IPS DF 6.9 (cell line): ENCODE data around the gene HOTAIR.

Source experiments
- DNase-seq: peaks from one replicate; pipeline ENCODE4 v3.0.0-alpha.2; 2013; ENCODE audit warnings: low read depth, low spot score
- H3K27ac ChIP-seq: one replicate; pipeline ENCODE4 v1.5.1; 2013; ENCODE audit warnings: low read length, control low read depth
- H3K27me3 ChIP-seq: 2 replicates; pipeline ENCODE4 v1.6.1; 2013; ENCODE audit warnings: mild to moderate bottlenecking, low read length; ENCODE audit not compliant: control insufficient read depth, insufficient read depth
- H3K36me3 ChIP-seq: 2 replicates; pipeline ENCODE4 v1.6.1; 2013; ENCODE audit warnings: low read length; ENCODE audit not compliant: control insufficient read depth, insufficient read depth
- H3K4me1 ChIP-seq: 2 replicates; pipeline ENCODE4 v1.6.1; 2013; ENCODE audit warnings: low read length; ENCODE audit not compliant: control insufficient read depth, insufficient read depth
- H3K4me3 ChIP-seq: 2 replicates; pipeline ENCODE4 v1.5.1; 2013; ENCODE audit warnings: mild to moderate bottlenecking, low read length
- H3K9me3 ChIP-seq: 2 replicates; pipeline ENCODE4 v1.6.1; 2013; ENCODE audit warnings: low read length, inconsistent platforms; ENCODE audit not compliant: control insufficient read depth, insufficient read depth
- WGBS: extraction: QIAGEN DNeasy Blood & Tissue Kit; methylation state at CpG from one replicate; pipeline ENCODE4 v1.1.7; 2013; ENCODE audit warnings: mixed read lengths, missing lambda C conversion rate; ENCODE audit not compliant: insufficient read length, insufficient coverage; 5-methylcytosine and 5-hydroxymethylcytosine counted together

Gene HOTAIR

DNA sequence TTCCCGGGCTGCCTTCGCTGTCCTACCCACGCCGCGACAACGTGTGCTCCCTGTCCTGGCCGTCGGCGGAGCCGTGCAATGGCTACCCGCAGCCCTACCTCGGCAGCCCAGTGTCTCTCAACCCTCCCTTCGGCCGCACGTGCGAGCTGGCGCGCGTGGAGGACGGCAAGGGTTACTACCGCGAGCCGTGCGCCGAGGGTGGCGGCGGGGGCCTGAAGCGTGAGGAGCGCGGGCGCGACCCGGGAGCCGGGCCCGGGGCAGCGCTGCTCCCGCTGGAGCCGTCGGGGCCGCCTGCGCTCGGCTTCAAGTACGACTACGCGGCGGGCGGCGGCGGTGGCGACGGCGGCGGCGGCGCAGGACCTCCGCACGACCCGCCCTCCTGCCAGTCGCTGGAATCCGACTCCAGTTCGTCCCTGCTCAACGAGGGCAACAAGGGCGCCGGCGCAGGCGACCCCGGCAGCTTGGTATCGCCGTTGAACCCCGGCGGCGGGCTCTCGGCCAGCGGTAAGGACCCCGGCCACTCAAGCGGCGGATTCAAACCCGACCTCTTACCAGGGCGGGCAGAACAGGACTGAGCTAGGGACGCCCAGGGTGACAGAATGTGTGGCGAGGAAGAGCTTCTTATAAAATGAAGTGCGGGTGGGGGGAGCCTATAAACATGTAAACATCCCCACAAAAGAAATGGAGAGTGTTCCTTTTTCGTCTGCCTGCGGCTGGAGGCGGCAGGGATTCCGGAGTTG, 19.5 kb downstream of the HOTAIR start:
- no peak for DNase-seq
- no peak overlapping the region for H3K27ac ChIP-seq
- peaks cover 2% of the 10 kb centered on the region; the same call in 1 of the 2 replicates for H3K4me1 ChIP-seq
- no peak overlapping the region for H3K4me3 ChIP-seq
- H3K36me3 ChIP-seq: no peaks in the 10 kb centered on the region
- WGBS: no CpG with 5 or more reads among the region's 86 CpGs
- H3K9me3 ChIP-seq: no peaks in the 10 kb centered on the region
- H3K27me3 ChIP-seq: peaks cover 97% of the 10 kb centered on the region

DNA sequence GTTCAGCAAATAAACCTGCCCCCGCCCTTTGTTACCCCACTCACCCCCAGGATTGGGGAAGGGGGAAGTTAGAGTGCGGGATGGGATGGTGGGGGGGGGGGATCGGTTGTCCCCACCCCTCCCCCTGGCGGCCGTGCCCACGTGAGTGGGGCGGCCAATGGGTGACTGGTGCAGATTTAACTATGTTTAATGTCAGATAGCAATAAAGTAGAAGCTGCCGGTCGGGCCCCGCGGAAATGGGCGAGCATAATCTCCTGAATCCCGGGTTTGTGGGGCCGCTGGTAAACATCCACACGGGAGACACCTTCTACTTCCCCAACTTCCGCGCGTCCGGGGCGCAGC, 20.1 kb downstream of the HOTAIR start, which contains the start of gene HOXC12:
HOXC12 (plus strand) TSS at position 210 of the 342 bp plus-strand sequence; CDS start at position 237, 27 bp downstream.
- H3K36me3 ChIP-seq: no peaks in the 10 kb centered on the region
- H3K27me3 ChIP-seq: peaks cover 97% of the 10 kb centered on the region
- no CpG with 5 or more reads among the region's 20 CpGs for WGBS
- no peak within 1 kb of the TSS for H3K27ac ChIP-seq
- H3K4me1 ChIP-seq: peaks cover 2% of the 10 kb centered on the region; the same call in 1 of the 2 replicates
- no peaks in the 10 kb centered on the region for H3K9me3 ChIP-seq
- DNase-seq: no peak
- no peak within 1 kb of the TSS for H3K4me3 ChIP-seq

DNA sequence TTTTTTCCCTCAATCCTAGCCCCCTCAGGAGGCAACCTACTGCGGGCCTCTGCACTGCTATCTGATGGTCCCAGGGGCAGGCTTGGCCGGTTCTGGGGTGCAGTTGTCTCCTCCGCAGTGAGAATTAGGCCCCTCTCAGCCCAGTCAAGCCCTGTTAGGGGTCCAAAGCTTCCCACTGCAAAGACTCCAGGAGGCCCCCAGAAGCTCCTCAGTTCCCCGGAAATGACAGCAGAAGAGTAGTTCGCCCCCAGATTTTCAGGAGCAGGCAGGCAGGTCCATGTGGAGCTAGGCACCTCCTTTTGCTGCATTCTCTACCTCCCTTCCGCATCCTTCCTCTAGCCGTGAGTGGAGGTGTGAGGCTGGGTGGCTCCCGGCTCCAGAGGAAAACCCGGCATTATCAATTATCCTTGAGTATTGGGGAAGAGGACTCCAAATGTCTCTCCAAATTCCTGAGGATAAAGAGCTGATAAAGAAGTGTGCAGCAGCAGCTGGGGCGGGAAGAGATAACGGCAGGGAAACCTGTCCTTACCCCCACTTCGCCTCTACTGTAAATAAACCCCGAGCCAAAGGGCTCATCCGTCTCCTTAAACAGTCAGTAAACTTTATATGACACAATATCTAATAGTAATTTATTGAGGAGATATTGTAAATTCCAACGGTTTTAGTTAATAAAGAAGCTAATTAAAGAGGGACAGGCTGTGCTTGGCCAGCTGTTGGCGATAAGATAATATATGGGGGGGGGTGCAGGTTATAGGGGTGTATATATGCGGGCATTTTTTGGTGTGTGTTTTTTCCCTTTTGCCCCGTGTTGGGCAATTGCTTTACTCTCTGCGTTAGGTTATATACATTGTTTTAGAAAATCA, 20.7 kb downstream of the HOTAIR start:
- WGBS: no CpG with 5 or more reads among the region's 19 CpGs
- Histone ChIP-seq H3K9me3 (no peaks in the 10 kb centered on the region), H3K27ac (no peak overlapping the region), H3K4me3 (no peak overlapping the region), H3K4me1 (peaks cover 2% of the 10 kb centered on the region; the same call in 1 of the 2 replicates), H3K27me3 (peaks cover 97% of the 10 kb centered on the region), H3K36me3 (no peaks in the 10 kb centered on the region)
- no peak for DNase-seq

- no peaks in the 10 kb centered on the region for H3K9me3 ChIP-seq
- H3K4me1 ChIP-seq: peaks cover 2% of the 10 kb centered on the region; the same call in 1 of the 2 replicates
- H3K36me3 ChIP-seq: no peaks in the 10 kb centered on the region
- no peak overlapping the region for H3K27ac ChIP-seq
- no peak overlapping the region for H3K4me3 ChIP-seq
- WGBS: no CpG with 5 or more reads among the region's 38 CpGs
- peaks cover 98% of the 10 kb centered on the region for H3K27me3 ChIP-seq
- no peak for DNase-seq
These were observed 21.7 kb downstream of the HOTAIR start for GRCh38 chr12:53952871-53953734.

- H3K4me3 ChIP-seq: no peak overlapping the region
- H3K4me1 ChIP-seq: peaks cover 2% of the 10 kb centered on the region; the same call in 1 of the 2 replicates
- no peak for DNase-seq
- H3K9me3 ChIP-seq: no peaks in the 10 kb centered on the region
- H3K27me3 ChIP-seq: peaks cover 98% of the 10 kb centered on the region
- WGBS: no CpG with 5 or more reads among the region's 13 CpGs
- H3K36me3 ChIP-seq: no peaks in the 10 kb centered on the region
- no peak overlapping the region for H3K27ac ChIP-seq
These were observed 22.4 kb downstream of the HOTAIR start for GRCh38 chr12:53952335-53952694.

DNA sequence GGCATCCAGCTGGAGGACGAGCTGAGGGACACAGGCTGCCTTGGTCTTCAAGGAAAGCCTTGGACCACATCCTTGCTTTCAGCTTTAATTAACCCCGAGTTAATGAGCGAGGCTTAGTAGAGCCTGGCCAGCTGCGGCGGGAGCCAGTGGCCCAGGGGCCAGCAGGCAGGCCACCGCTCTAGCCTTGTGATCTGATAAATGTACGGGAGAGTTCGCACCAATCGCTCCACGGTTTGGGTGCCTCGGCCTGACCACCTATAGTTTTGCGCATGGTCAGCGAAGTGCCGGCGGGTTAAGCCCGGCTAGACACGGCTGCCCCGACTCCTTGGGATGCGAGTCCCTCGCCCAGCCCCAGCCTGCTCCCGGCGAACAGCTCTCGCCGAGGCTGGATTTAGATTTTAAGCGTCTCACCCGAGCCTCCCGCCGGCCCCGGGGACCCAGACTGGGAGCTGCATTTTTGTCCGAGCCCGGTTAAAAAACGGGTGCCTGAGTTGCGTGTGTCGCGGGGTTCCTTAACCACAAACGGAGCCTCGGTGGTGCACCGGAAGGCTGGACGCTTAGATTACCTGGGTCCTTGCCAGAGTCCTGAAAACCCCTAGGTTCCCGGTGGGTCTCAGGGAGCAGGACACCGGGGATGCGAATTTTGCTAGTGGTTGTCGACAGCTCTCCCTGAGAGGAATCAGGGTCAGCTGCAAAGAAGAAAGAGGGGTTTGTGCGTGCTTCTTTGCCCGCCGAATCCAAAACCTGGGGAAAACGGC, 23.0 kb downstream of the HOTAIR start:
- DNase-seq: no peak
- Histone ChIP-seq H3K27me3 (peaks cover 97% of the 10 kb centered on the region), H3K27ac (no peak overlapping the region), H3K4me1 (peaks cover 2% of the 10 kb centered on the region; the same call in 1 of the 2 replicates), H3K9me3 (no peaks in the 10 kb centered on the region), H3K4me3 (no peak overlapping the region), H3K36me3 (no peaks in the 10 kb centered on the region)
- WGBS: no CpG with 5 or more reads among the region's 47 CpGs

GRCh38 chr12:53950789-53951576, 23.8 kb downstream of the HOTAIR start:
- Histone ChIP-seq H3K27me3 (peaks cover 97% of the 10 kb centered on the region), H3K27ac (no peak overlapping the region), H3K4me3 (no peak overlapping the region), H3K36me3 (no peaks in the 10 kb centered on the region), H3K4me1 (peaks cover 2% of the 10 kb centered on the region; the same call in 1 of the 2 replicates), H3K9me3 (no peaks in the 10 kb centered on the region)
- WGBS: no CpG with 5 or more reads among the region's 34 CpGs
- no peak for DNase-seq

DNA sequence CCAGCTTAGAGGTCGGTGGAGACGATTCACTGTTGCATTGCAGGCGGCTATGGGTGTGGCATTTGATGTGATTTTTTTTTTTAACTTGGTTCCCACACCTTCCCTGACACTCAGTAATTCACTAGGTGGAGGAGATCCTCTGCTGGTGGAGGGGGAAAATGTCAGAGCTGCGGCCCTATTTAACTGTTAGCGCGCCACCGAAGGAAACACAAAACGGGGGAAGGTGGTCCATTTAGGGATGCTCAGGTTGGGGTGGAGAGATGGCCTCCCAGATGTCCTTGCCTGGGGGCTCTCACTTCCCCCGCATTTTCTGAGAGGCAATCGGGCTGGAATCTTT, 24.3 kb downstream of the HOTAIR start:
- DNase-seq: no peak
- Histone ChIP-seq H3K27me3 (peaks cover 97% of the 10 kb centered on the region), H3K9me3 (no peaks in the 10 kb centered on the region), H3K4me3 (no peak overlapping the region), H3K36me3 (no peaks in the 10 kb centered on the region), H3K4me1 (peaks cover 2% of the 10 kb centered on the region; the same call in 1 of the 2 replicates), H3K27ac (no peak overlapping the region)
- no CpG with 5 or more reads among the region's 10 CpGs for WGBS

DNA sequence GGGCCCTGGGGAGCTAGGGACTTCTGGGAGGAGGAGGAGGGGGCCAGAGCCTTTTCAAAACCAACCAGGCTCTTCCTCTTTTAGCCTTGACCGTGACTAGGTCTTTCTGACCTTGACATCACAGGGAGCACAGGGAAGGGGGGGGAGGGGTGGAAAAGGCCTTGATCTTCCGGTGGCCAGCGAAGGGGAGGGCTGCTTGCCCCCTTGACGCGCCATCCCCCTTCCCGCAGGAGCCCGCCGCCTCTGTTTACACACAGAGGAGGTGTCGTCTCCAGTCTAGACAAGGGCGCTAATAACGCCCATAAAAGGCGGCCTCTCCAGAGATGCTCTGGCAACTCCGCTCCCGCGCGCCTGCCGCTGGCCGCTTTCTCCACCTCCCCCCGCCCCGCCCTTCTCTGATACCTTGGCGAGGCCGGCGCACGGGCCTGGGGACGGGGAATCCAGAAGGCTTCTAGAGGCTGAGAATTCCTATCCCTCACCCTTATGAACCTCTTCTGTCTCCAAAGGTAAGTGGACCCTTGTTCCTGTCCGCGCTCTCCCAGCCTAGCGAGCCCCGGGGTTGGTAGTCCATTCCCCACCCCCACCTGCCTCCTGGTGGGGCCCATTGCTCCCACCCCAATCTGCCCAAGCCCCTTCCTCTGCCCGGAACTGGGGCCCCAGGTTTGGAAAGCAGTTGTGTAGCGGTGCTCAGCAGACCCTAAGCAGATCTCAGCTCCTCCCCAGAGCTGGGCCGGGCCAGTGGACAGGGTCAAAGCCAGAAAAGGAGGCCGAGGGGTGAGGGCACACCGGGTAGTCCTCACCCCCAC, 24.9 kb downstream of the HOTAIR start:
- H3K4me3 ChIP-seq: no peak overlapping the region
- no peaks in the 10 kb centered on the region for H3K4me1 ChIP-seq
- peaks cover 98% of the 10 kb centered on the region for H3K27me3 ChIP-seq
- H3K36me3 ChIP-seq: no peaks in the 10 kb centered on the region
- H3K9me3 ChIP-seq: no peaks in the 10 kb centered on the region
- no peak for DNase-seq
- no peak overlapping the region for H3K27ac ChIP-seq
- no CpG with 5 or more reads among the region's 34 CpGs for WGBS
